Prostate gland (tissue), 1 donor: ENCODE measurements around the gene TJP2.

Experiments
- POLR2A ChIP-seq: fragments of 450-650 bp; IDR thresholded peaks from one replicate; pipeline ENCODE4 v1.6.1; 2016; ENCODE audit warnings: antibody characterized with exemption, mild to moderate bottlenecking
- POLR2AphosphoS5 ChIP-seq: sonication (generic); formaldehyde crosslinking; IDR thresholded peaks from one replicate; pipeline ENCODE4 v1.6.1; 2017; ENCODE audit warnings: antibody characterized with exemption

GRCh38 chr9:69170231-69170630 is 3.8 kb upstream of the TJP2 start:
- TF ChIP-seq POLR2A (no peak), POLR2AphosphoS5 (no peak)
